Measurements from ENCODE around the gene ZNF526.

DNA sequence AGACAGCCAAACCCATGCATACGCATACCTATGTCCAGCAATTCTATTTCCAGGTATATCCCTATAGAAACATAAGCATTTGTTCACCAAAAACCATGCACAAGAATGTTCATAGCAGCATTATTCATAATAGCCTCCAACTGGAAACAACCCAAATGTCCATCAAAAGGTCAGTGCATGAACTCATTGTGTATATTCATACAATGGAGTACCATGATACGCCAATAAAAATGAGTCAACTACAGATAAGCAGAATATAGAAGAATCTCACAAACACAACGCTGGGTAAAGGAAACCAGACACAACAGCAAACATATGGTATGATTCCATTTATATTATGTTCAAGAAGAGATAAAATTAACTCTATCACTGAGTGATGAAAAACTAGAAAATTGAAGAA, 26.4 kb upstream of the ZNF526 start:
- TF ChIP-seq EZH2phosphoT487 (IDR thresholded peaks at IDR 0.05) (no peak), CTCF (IDR thresholded peaks at IDR 0.05) (no peak)

Measured in neural progenitor cell (in vitro differentiated cells).